ENCODE results near the gene VMO1. TPM values are rescaled to one million over a fixed set of nuclear protein-coding genes. Genes with fewer than 3 reads are reported as not detected.

VMO1 gene
- total and polyA plus RNA-seq, 2 experiments from 2014 or later, result 0.33 to 4.3 TPM

DNA sequence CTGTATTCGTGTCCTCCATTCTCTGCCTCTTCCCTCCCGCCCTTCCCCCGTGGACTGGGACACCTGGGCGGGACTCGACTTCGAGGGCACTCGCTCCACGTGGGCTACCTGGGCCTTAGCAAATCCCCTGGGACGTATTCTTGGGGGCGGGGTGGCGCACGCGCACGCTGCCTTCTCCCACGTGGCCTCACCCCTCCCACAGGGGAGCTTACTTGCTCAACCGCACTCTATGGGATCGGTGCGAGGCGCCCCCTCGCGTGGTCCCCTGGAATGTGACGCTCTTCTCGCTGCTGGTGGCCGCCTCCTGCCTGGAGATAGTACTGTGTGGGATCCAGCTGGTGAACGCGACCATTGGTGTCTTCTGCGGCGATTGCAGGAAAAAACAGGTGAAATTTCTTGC, 3.5 kb downstream of the VMO1 start:
- Histone ChIP-seq H3K4me2 (no peak overlapping the region), H3K36me3 (replicated peaks; ENCODE audit: insufficient read depth, low read depth) (no peaks in the 10 kb centered on the region), H3K9me2 (replicated peaks; ENCODE audit: insufficient read depth) (no peaks in the 10 kb centered on the region), H3K4me1 (ENCODE audit: insufficient read depth) (peaks cover 11% of the 10 kb centered on the region), H2AFZ (no peak overlapping the region), H3K4me3 (no peak overlapping the region), H3K79me2 (no peaks in the 10 kb centered on the region), H4K20me1 (ENCODE audit: insufficient read depth, poor library complexity, severe bottlenecking) (no peaks in the 10 kb centered on the region), H3K27ac (no peak overlapping the region), H3K9me3 (ENCODE audit: low read depth) (no peaks in the 10 kb centered on the region), H3K27me3 (no peaks in the 10 kb centered on the region)
- 68% methylated on average over 28 of the region's 28 CpGs for WGBS (ENCODE audit: low lambda C conversion rate, missing lambda C conversion rate)
- DNase-seq (ENCODE audit: low spot score), result no peak
- TF ChIP-seq, protein P1, sequence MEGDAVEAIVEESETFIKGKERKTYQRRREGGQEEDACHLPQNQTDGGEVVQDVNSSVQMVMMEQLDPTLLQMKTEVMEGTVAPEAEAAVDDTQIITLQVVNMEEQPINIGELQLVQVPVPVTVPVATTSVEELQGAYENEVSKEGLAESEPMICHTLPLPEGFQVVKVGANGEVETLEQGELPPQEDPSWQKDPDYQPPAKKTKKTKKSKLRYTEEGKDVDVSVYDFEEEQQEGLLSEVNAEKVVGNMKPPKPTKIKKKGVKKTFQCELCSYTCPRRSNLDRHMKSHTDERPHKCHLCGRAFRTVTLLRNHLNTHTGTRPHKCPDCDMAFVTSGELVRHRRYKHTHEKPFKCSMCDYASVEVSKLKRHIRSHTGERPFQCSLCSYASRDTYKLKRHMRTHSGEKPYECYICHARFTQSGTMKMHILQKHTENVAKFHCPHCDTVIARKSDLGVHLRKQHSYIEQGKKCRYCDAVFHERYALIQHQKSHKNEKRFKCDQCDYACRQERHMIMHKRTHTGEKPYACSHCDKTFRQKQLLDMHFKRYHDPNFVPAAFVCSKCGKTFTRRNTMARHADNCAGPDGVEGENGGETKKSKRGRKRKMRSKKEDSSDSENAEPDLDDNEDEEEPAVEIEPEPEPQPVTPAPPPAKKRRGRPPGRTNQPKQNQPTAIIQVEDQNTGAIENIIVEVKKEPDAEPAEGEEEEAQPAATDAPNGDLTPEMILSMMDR (IDR thresholded peaks at IDR 0.05; ENCODE audit: poor library complexity), result no peak
- TF ChIP-seq EZH2phosphoT487 (IDR thresholded peaks at IDR 0.05; ENCODE audit: low read depth, severe bottlenecking, unreplicated experiment) (no peak), EZH2 (IDR thresholded peaks at IDR 0.05; ENCODE audit: borderline replicate concordance) (no peak)

DNA sequence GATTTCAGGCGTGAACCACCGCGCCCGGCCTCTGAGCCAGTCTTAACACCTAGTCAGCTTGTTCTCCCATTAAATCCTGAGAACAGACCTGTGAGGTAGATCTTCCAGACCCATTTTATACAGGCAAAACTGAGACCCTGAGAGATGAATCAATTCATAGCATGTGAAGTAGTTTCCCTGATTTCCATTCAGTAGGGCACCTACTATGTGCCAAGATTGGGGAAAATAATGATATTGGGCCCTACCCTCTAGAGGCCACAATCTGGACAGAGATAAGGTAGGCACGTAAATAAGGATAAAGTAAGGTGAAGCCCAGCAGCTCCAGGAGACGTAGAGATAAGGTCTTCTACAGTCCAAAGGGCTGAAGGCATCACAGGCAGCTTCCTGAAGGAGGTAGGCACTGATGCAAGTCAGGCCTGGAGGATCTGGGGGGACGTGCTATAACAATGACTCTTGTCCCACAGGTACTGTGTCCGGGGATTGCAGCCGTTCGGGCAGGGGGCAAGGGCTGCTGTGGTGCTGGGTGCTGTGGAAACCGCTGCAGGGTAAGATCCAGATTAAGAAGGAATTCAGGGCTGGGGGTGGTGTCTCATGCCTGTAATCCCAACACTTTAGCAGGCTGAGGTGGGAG, 5.7 kb downstream of the VMO1 start:
- no peaks in the 10 kb centered on the region for H4K20me1 ChIP-seq (ENCODE audit: insufficient read depth, poor library complexity, severe bottlenecking)
- peaks cover 3% of the 10 kb centered on the region for H3K4me1 ChIP-seq (ENCODE audit: insufficient read depth)
- no peak for TF ChIP-seq EZH2 (IDR thresholded peaks at IDR 0.05; ENCODE audit: borderline replicate concordance)
- TF ChIP-seq EZH2phosphoT487 (IDR thresholded peaks at IDR 0.05; ENCODE audit: low read depth, severe bottlenecking, unreplicated experiment), result no peak
- TF ChIP-seq, protein P1 (IDR thresholded peaks at IDR 0.05; ENCODE audit: poor library complexity), result no peak
- H3K9me2 ChIP-seq (replicated peaks; ENCODE audit: insufficient read depth), result no peaks in the 10 kb centered on the region
- no peaks in the 10 kb centered on the region for H3K27me3 ChIP-seq
- no peaks in the 10 kb centered on the region for H3K79me2 ChIP-seq
- no peaks in the 10 kb centered on the region for H3K9me3 ChIP-seq (ENCODE audit: low read depth)
- no peak overlapping the region for H3K27ac ChIP-seq
- peak; percentile 26 for DNase-seq (ENCODE audit: low spot score)
- H3K4me2 ChIP-seq, result no peak overlapping the region
- no peaks in the 10 kb centered on the region for H3K36me3 ChIP-seq (replicated peaks; ENCODE audit: insufficient read depth, low read depth)
- no peak overlapping the region for H3K4me3 ChIP-seq
- WGBS (ENCODE audit: low lambda C conversion rate, missing lambda C conversion rate), result 80% methylated on average over 11 of the region's 11 CpGs
- no peak overlapping the region for H2AFZ ChIP-seq

DNA sequence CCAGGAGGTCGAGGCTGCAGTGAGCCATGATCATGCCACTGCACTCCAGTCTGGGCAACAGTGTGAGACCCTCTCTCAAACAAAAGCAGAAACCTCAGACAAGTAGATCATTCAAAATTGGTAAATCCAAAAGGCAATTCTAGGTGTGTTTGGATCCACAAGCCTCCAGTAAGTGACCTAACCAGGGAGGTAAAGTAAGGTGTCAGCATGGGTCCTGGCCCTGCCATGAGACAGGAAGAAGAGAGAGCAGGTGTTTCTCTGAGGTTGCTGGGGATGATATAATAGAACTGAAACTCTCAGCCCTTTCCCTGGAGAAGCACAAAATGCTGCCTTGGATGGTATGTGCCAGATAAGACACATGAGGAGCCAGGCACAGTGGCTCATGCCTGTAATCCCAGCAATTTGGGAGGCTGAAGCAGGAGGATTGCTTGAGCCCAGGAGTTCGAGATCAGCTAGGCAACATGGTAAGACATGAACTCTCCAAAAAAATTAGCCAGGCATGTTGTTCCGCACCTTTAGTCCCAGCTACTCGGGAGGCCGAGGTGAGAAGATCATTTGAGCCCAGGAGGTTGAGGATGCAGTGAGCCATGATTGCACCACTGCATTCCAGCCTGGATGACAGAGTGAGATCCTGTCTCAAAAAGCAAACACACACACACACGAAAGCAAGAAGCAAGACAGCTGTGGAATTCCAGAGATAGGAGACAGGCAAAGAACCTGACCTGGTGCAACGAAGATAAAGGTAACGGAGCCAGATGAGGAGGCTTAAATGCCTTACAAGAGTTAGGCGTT, 8.0 kb downstream of the VMO1 start:
- Histone ChIP-seq H3K36me3 (replicated peaks; ENCODE audit: insufficient read depth, low read depth) (no peaks in the 10 kb centered on the region), H3K4me1 (ENCODE audit: insufficient read depth) (peaks cover 3% of the 10 kb centered on the region), H3K9me2 (replicated peaks; ENCODE audit: insufficient read depth) (no peaks in the 10 kb centered on the region), H3K4me2 (no peak overlapping the region), H2AFZ (no peak overlapping the region), H3K9me3 (ENCODE audit: low read depth) (no peaks in the 10 kb centered on the region), H4K20me1 (ENCODE audit: insufficient read depth, poor library complexity, severe bottlenecking) (no peaks in the 10 kb centered on the region), H3K27ac (peak overlapping the region; percentile 78), H3K4me3 (no peak overlapping the region), H3K79me2 (no peaks in the 10 kb centered on the region), H3K27me3 (no peaks in the 10 kb centered on the region)
- DNase-seq (ENCODE audit: low spot score), result peak; percentile 58
- TF ChIP-seq EZH2phosphoT487 (IDR thresholded peaks at IDR 0.05; ENCODE audit: low read depth, severe bottlenecking, unreplicated experiment) (no peak), EZH2 (IDR thresholded peaks at IDR 0.05; ENCODE audit: borderline replicate concordance) (no peak)
- TF ChIP-seq, protein P1 (IDR thresholded peaks at IDR 0.05; ENCODE audit: poor library complexity), result no peak
- 41% methylated on average over 9 of the region's 9 CpGs for whole genome bisulfite sequencing (ENCODE audit: low lambda C conversion rate, missing lambda C conversion rate)
